Esophagus muscularis mucosa (tissue), 3 donors: Measurements from ENCODE around the gene DLD.

Experiments
- POLR2A ChIP-seq: fragments of 450-650 bp; IDR thresholded peaks from one replicate; pipeline ENCODE4 v1.6.1; 2017; ENCODE audit warnings: antibody characterized with exemption, moderate library complexity, mild to moderate bottlenecking, low read depth
- POLR2AphosphoS5 ChIP-seq, 2 donors: sonication (generic); formaldehyde crosslinking; IDR thresholded peaks; one replicate each; pipeline ENCODE4 v1.6.1; 2017; ENCODE audit warnings: antibody characterized with exemption in 2 of 2
- TF ChIP-seq, protein P1 (sequence below), 3 experiments: fragments of 200-600 bp in 2 of 3; fragments of 450-650 bp in 1 of 3; sonication (generic) in 2 of 3; IDR thresholded peaks; one replicate each; pipeline ENCODE4 v1.5.1; 2017 to 2019; ENCODE audit warnings: antibody characterized with exemption in 3 of 3, mild to moderate bottlenecking in 2 of 3, moderate library complexity in 1 of 3

DNA sequence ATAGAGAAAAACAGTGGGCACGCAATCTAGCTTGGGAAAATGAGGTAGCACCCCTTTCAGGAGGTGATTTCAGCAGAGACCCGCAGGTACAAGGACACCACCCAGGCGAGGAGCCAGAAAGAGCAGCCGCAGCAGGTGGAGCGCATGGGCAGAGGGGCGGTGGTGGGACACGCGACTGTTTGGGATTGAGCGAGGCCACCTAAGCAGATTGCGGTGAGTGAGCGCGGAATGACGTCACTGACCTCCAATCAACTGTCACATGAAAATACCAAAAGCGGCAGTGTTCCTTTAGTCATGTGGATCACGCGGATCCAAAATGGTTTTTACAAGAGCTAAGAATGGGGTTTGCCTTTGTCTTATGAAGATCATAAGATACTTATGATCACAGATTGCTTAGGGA lies 47.8 kb upstream of the DLD start:
- TF ChIP-seq, protein P1, sequence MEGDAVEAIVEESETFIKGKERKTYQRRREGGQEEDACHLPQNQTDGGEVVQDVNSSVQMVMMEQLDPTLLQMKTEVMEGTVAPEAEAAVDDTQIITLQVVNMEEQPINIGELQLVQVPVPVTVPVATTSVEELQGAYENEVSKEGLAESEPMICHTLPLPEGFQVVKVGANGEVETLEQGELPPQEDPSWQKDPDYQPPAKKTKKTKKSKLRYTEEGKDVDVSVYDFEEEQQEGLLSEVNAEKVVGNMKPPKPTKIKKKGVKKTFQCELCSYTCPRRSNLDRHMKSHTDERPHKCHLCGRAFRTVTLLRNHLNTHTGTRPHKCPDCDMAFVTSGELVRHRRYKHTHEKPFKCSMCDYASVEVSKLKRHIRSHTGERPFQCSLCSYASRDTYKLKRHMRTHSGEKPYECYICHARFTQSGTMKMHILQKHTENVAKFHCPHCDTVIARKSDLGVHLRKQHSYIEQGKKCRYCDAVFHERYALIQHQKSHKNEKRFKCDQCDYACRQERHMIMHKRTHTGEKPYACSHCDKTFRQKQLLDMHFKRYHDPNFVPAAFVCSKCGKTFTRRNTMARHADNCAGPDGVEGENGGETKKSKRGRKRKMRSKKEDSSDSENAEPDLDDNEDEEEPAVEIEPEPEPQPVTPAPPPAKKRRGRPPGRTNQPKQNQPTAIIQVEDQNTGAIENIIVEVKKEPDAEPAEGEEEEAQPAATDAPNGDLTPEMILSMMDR (IDR thresholded peaks at IDR 0.05): no peak
- no peak for TF ChIP-seq POLR2A
- no peak for TF ChIP-seq POLR2AphosphoS5 (IDR thresholded peaks at IDR 0.05)
